DND-41 (cell line): Measurements from ENCODE around the gene MED23.

Experiments
- ATAC-seq: fragments of 200-7000 bp; cut with Tn5 transposase; 3 replicates; pipeline ENCODE4 v1.9.1; 2021; ENCODE audit warnings: low read depth; ENCODE audit not compliant: insufficient read depth
- DNase-seq: peaks from one replicate; pipeline ENCODE4 v3.0.0-alpha.2; 2020
- H2AFZ ChIP-seq: 2 replicates; pipeline ENCODE4 v1.6.0; 2012; ENCODE audit warnings: low read depth, low read length
- H3K27ac ChIP-seq: 2 replicates; pipeline ENCODE4 v1.5.1; 2012; ENCODE audit warnings: low read length, inconsistent platforms
- H3K27me3 ChIP-seq: fragments of 200-600 bp; sonication (generic); 2 replicates; pipeline ENCODE4 v1.6.0; 2012; ENCODE audit warnings: low read length, mild to moderate bottlenecking, inconsistent platforms; ENCODE audit not compliant: insufficient read depth, poor library complexity
- H3K36me3 ChIP-seq: 2 replicates; pipeline ENCODE4 v1.5.1; 2012; ENCODE audit warnings: low read length, inconsistent platforms; ENCODE audit not compliant: insufficient read depth
- H3K4me1 ChIP-seq: 2 replicates; pipeline ENCODE4 v1.5.1; 2012; ENCODE audit warnings: mild to moderate bottlenecking, low read length; ENCODE audit not compliant: insufficient read depth
- H3K4me2 ChIP-seq: 2 replicates; pipeline ENCODE4 v1.6.0; 2012; ENCODE audit warnings: mild to moderate bottlenecking, moderate library complexity, low read length, inconsistent platforms; ENCODE audit not compliant: insufficient read depth
- H3K4me3 ChIP-seq, 2 experiments: fragments of 200-600 bp in 1 of 2; shearing (Covaris generic) in 1 of 2; 2 replicates each; pipeline ENCODE4 v1.5.1; 2012 to 2016; ENCODE audit warnings: inconsistent platforms in 2 of 2, low read length in 2 of 2, mild to moderate bottlenecking in 2 of 2, low read depth in 1 of 2, moderate library complexity in 1 of 2
- H3K79me2 ChIP-seq: 2 replicates; pipeline ENCODE4 v1.6.0; 2012; ENCODE audit warnings: low read length, inconsistent platforms; ENCODE audit not compliant: insufficient read depth
- H3K9ac ChIP-seq: 2 replicates; pipeline ENCODE4 v1.6.0; 2012; ENCODE audit warnings: low read depth, mild to moderate bottlenecking, inconsistent platforms, low read length, moderate library complexity
- H3K9me3 ChIP-seq: 2 replicates; pipeline ENCODE4 v1.5.1; 2012; ENCODE audit warnings: low read length, moderate library complexity, mild to moderate bottlenecking, inconsistent platforms; ENCODE audit not compliant: insufficient read depth, severe bottlenecking
- H4K20me1 ChIP-seq: 2 replicates; pipeline ENCODE4 v1.6.0; 2012; ENCODE audit warnings: low read length; ENCODE audit not compliant: insufficient read depth
- CTCF ChIP-seq: IDR thresholded peaks from 2 replicates; pipeline ENCODE4 v1.5.1; 2012; ENCODE audit warnings: borderline replicate concordance, low read length, moderate library complexity, mild to moderate bottlenecking; ENCODE audit not compliant: poor library complexity, severe bottlenecking; ENCODE audit errors: extremely low read depth
- EZH2 ChIP-seq: IDR thresholded peaks from 3 replicates; pipeline ENCODE4 v1.6.1; 2012; ENCODE audit warnings: borderline replicate concordance, low read depth, mild to moderate bottlenecking, moderate library complexity, low read length, inconsistent platforms; ENCODE audit not compliant: severe bottlenecking

The MED23 gene

GRCh38 chr6:131568726-131569125 is 59.3 kb downstream of the MED23 start:
- H3K9ac ChIP-seq = no peak overlapping the region
- H3K4me2 ChIP-seq = no peak overlapping the region
- H3K9me3 ChIP-seq = no peaks in the 10 kb centered on the region
- H3K36me3 ChIP-seq = no peaks in the 10 kb centered on the region; the same call in 1 of the 2 replicates
- H3K27me3 ChIP-seq = no peaks in the 10 kb centered on the region
- DNase-seq (no peak), ATAC-seq (no peak)
- no peaks in the 10 kb centered on the region for H3K79me2 ChIP-seq
- H2AFZ ChIP-seq = no peak overlapping the region
- no peak overlapping the region for H3K27ac ChIP-seq
- H3K4me1 ChIP-seq = no peaks in the 10 kb centered on the region
- no peak for TF ChIP-seq CTCF
- TF ChIP-seq EZH2 = no peak
- no peaks in the 10 kb centered on the region for H4K20me1 ChIP-seq
- no peak overlapping the region for H3K4me3 ChIP-seq

- no peak overlapping the region for H3K4me3 ChIP-seq
- no peak for ATAC-seq
- H3K9ac ChIP-seq = no peak overlapping the region
- no peak for TF ChIP-seq EZH2
- no peak for TF ChIP-seq CTCF
- H3K79me2 ChIP-seq = no peaks in the 10 kb centered on the region
- H3K9me3 ChIP-seq = no peaks in the 10 kb centered on the region
- H3K27me3 ChIP-seq = no peaks in the 10 kb centered on the region
- H4K20me1 ChIP-seq = no peaks in the 10 kb centered on the region
- H3K27ac ChIP-seq = no peak overlapping the region
- H3K4me1 ChIP-seq = no peaks in the 10 kb centered on the region
- DNase-seq = no peak
- no peak overlapping the region for H2AFZ ChIP-seq
- H3K4me2 ChIP-seq = no peak overlapping the region
- H3K36me3 ChIP-seq = no peaks in the 10 kb centered on the region
Measured at GRCh38 chr6:131565056-131565455, 63.0 kb downstream of the MED23 start.

- Histone ChIP-seq H3K4me3 (no peak overlapping the region), H4K20me1 (no peaks in the 10 kb centered on the region), H3K4me2 (no peak overlapping the region), H3K79me2 (no peaks in the 10 kb centered on the region), H3K27me3 (no peaks in the 10 kb centered on the region), H3K27ac (no peak overlapping the region), H2AFZ (no peak overlapping the region), H3K9me3 (no peaks in the 10 kb centered on the region), H3K36me3 (no peaks in the 10 kb centered on the region), H3K4me1 (no peaks in the 10 kb centered on the region), H3K9ac (no peak overlapping the region)
- ATAC-seq (no peak), DNase-seq (no peak)
- TF ChIP-seq CTCF (no peak), EZH2 (no peak)
Measured at GRCh38 chr6:131561925-131562707, 65.9 kb downstream of the MED23 start.
